Measurements from ENCODE around the gene ADAMTS9. TPM values are rescaled to one million over a fixed set of nuclear protein-coding genes. Genes with fewer than 3 reads are reported as not detected.

The ADAMTS9 gene
- total and polyA plus RNA-seq, 10 of the 15 experiments (the other 5 are each of a cell fraction or from before 2014, with no cell fraction given), result 0.08 TPM; not detected in 9

DNA sequence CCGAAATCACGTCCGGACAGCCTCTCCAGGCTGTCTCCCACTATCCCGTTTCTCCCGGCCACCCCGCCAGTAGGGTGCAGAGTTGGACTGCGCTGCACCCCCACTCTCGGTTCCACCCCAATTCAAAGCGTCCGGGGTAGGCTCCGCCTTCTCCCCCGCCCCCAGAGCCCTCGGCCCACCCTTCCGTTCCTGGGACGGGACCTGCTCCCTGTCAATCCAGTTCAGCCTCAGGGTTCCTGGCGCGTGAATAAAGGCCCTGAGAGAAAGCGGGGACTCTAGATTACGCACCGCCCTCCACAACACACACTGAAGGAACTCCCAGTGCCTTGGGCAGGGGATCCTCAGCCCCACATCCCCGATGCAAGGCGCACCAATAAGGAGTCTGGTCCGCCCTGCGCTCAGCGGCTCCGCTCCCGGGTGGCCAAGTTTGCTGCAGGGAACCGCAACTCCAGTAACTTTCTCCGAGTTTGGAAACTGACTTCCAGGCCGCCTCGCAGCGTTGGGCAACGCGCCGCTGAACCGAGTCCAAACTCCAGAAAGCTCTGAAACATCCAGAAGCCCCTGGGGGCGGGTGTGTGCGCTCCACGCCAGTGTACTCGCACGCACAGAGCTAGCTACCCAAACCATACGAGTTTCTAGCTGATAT is 1.9 kb downstream of the ADAMTS9 start:
- Histone ChIP-seq H3K4me2 (ENCODE audit: control insufficient read depth, insufficient read depth) (no peak overlapping the region), H2AFZ (ENCODE audit: control insufficient read depth, low read depth, low read length) (no peak overlapping the region), H3K27me3 (replicated peaks in 1 of 2; ENCODE audit: control insufficient read depth in 2 of 2, insufficient read depth in 2 of 2, low read length in 1 of 2) (peaks cover 0 to 3% of the 10 kb centered on the region in 2 experiments; a peak in 2 of 4 replicates), H3K9me3 (replicated peaks; ENCODE audit: control insufficient read depth, insufficient read depth, low read length) (no peaks in the 10 kb centered on the region), H3K4me3 (no peak overlapping the region), H3K27ac (ENCODE audit: control insufficient read depth, insufficient read depth) (no peak overlapping the region), H3K4me1 (ENCODE audit: control insufficient read depth, insufficient read depth, low read length) (no peaks in the 10 kb centered on the region), H4K20me1 (ENCODE audit: control insufficient read depth, insufficient read depth) (no peaks in the 10 kb centered on the region), H3K9ac (ENCODE audit: control insufficient read depth, insufficient read depth, low read length) (no peak overlapping the region), H3K79me2 (ENCODE audit: control insufficient read depth, insufficient read depth, low read length) (no peaks in the 10 kb centered on the region), H3K36me3 (ENCODE audit: control insufficient read depth in 2 of 2, insufficient read depth in 2 of 2, low read length in 1 of 2) (no peaks in the 10 kb centered on the region)
- no TSS peak for BruUV-seq (replicated peaks)
- DNase-seq (ENCODE audit: low read depth, low spot score) (no peak), FAIRE-seq (no peak), ATAC-seq (no peak)
- CTCF ChIA-PET, result no interaction called here
- TF ChIP-seq RUNX3 (IDR thresholded peaks at IDR 0.05; ENCODE audit: low read length) (no peak), ZBED1 (IDR thresholded peaks at IDR 0.05; ENCODE audit: borderline replicate concordance) (no peak), HDGF (IDR thresholded peaks at IDR 0.05) (no peak), HDAC2 (IDR thresholded peaks at IDR 0.05) (no peak), NFYA (IDR thresholded peaks at IDR 0.05; ENCODE audit: borderline replicate concordance, low read depth, low read length) (no peak), STAT1 (conservative IDR thresholded peaks at IDR 0.05) (no peak), SUZ12 (IDR thresholded peaks at IDR 0.05; ENCODE audit: unreplicated experiment) (no peak), ZNF384 (IDR thresholded peaks at IDR 0.05; ENCODE audit: borderline replicate concordance, low read depth, low read length) (no peak), ETV6 (conservative IDR thresholded peaks at IDR 0.05 in 1 of 2, IDR thresholded peaks at IDR 0.05 in 1 of 2; ENCODE audit: borderline replicate concordance in 1 of 2, low read depth in 1 of 2) (no peak), IRF4 (IDR thresholded peaks at IDR 0.05; ENCODE audit: low read depth, low read length) (no peak), E2F8 (IDR thresholded peaks at IDR 0.05; ENCODE audit: low read depth, partially characterized antibody) (no peak), SRF (IDR thresholded peaks at IDR 0.05; ENCODE audit: low read depth in 2 of 2, low read length in 2 of 2) (no peak)
- TF ChIP-seq, protein P1, sequence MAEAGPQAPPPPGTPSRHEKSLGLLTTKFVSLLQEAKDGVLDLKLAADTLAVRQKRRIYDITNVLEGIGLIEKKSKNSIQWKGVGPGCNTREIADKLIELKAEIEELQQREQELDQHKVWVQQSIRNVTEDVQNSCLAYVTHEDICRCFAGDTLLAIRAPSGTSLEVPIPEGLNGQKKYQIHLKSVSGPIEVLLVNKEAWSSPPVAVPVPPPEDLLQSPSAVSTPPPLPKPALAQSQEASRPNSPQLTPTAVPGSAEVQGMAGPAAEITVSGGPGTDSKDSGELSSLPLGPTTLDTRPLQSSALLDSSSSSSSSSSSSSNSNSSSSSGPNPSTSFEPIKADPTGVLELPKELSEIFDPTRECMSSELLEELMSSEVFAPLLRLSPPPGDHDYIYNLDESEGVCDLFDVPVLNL (IDR thresholded peaks at IDR 0.05; ENCODE audit: low read depth, low read length), result no peak
- in situ Hi-C loops (cut with MboI), result no loop called here
- RAD21 ChIA-PET (ENCODE audit: unreplicated experiment), result no interaction called here
- intact Hi-C loops (cut with micrococcal nuclease; ENCODE audit: unreplicated experiment), result no loop called here
- POLR2A ChIA-PET, result no interaction called here
- 40% methylated on average over 33 of the region's 42 CpGs for WGBS (ENCODE audit: insufficient coverage, insufficient replicate concordance, low lambda C conversion rate, missing lambda C conversion rate)
- SMC1A ChIA-PET (ENCODE audit: uncharacterized antibody, unreplicated experiment), result no interaction called here
